HepG2 (cell line): Measurements from ENCODE around the gene CNOT8. TPM values are rescaled to one million over a fixed set of nuclear protein-coding genes. Genes with fewer than 3 reads are reported as not detected.
A peak's percentile ranks its signal among the peaks of the same experiment; 100 is the strongest.

ENCODE experiments used
- AHDC1 ChIP-seq: sonication (generic); formaldehyde crosslinking; IDR thresholded peaks from 2 replicates; pipeline ENCODE4 v1.5.1; 2020; ENCODE audit warnings: mild to moderate bottlenecking, missing genetic modification reagents, borderline replicate concordance
- ARID5B ChIP-seq: IDR thresholded peaks from 2 replicates; pipeline ENCODE4 v1.4.0; 2020; ENCODE audit warnings: mild to moderate bottlenecking, missing genetic modification reagents
- FOXK2 ChIP-seq: fragments of 450-650 bp; IDR thresholded peaks from 2 replicates; pipeline ENCODE4 v1.6.1; 2016
- GATA4 ChIP-seq: sonication (generic); IDR thresholded peaks from 2 replicates; pipeline ENCODE4 v1.6.1; 2016; ENCODE audit warnings: antibody characterized with exemption, low read depth, borderline replicate concordance
- HDAC1 ChIP-seq: sonication (generic); formaldehyde crosslinking; IDR thresholded peaks from 2 replicates; pipeline ENCODE4 v1.5.1; 2020; ENCODE audit warnings: mild to moderate bottlenecking, missing genetic modification reagents
- HOXA5 ChIP-seq: sonication (generic); formaldehyde crosslinking; IDR thresholded peaks from 2 replicates; pipeline ENCODE4 v1.4.0; 2020; ENCODE audit warnings: missing genetic modification reagents
- IKZF5 ChIP-seq: IDR thresholded peaks from 2 replicates; pipeline ENCODE4 v1.6.1; 2018; ENCODE audit warnings: missing genetic modification reagents, mild to moderate bottlenecking, missing compliant biosample characterization
- NFKB2 ChIP-seq: sonication (generic); formaldehyde crosslinking; IDR thresholded peaks from 2 replicates; pipeline ENCODE4 v1.4.0; 2020; ENCODE audit warnings: missing genetic modification reagents, borderline replicate concordance
- PATZ1 ChIP-seq: sonication (generic); formaldehyde crosslinking; IDR thresholded peaks from 2 replicates; pipeline ENCODE4 v1.4.0; 2020; ENCODE audit warnings: missing genetic modification reagents
- RCOR2 ChIP-seq: IDR thresholded peaks from 2 replicates; pipeline ENCODE4 v1.6.1; 2016; ENCODE audit warnings: missing biosample characterization, missing genetic modification reagents
- SETDB1 ChIP-seq: sonication (generic); formaldehyde crosslinking; IDR thresholded peaks from 2 replicates; pipeline ENCODE4 v1.5.1; 2020; ENCODE audit warnings: missing genetic modification reagents, mild to moderate bottlenecking, borderline replicate concordance
- SOX13 ChIP-seq, 3 experiments: fragments of 450-650 bp in 1 of 3; sonication (generic) in 1 of 3; formaldehyde crosslinking in 1 of 3; IDR thresholded peaks in 2 of 3; conservative IDR thresholded peaks in 1 of 3; 2 replicates each; pipeline versions ENCODE4 v1.5.0 to v1.6.1; 2016 to 2020; ENCODE audit warnings: antibody characterized with exemption in 1 of 3, mild to moderate bottlenecking in 1 of 3, missing compliant biosample characterization in 1 of 3, missing genetic modification reagents in 1 of 3, moderate library complexity in 1 of 3
- TBX2 ChIP-seq: sonication (generic); formaldehyde crosslinking; IDR thresholded peaks from 2 replicates; pipeline ENCODE4 v1.5.0; 2020; ENCODE audit warnings: missing genetic modification reagents, mild to moderate bottlenecking, borderline replicate concordance
- ZNF12 ChIP-seq: sonication (generic); formaldehyde crosslinking; IDR thresholded peaks from 2 replicates; pipeline ENCODE4 v1.5.0; 2020; ENCODE audit warnings: missing genetic modification reagents
- ZNF614 ChIP-seq: IDR thresholded peaks from 2 replicates; pipeline ENCODE4 v1.6.1; 2018; ENCODE audit warnings: missing biosample characterization, missing genetic modification reagents, inconsistent platforms, borderline replicate concordance
- ZNF644 ChIP-seq: IDR thresholded peaks from 2 replicates; pipeline ENCODE4 v1.6.1; 2016; ENCODE audit warnings: low read depth
- ZNF841 ChIP-seq: sonication (generic); formaldehyde crosslinking; IDR thresholded peaks from 2 replicates; pipeline ENCODE4 v1.8.1; 2023; ENCODE audit warnings: missing genetic modification reagents, borderline replicate concordance
- polyA plus RNA-seq, 8 experiments: library from polyadenylated mRNA; depleted of rRNA in 3 of 8; stranded (reverse) in 7 of 8; unstranded in 1 of 8; fragments of >200 nt; fragmentation: Illumina TruSeq in 4 of 8; extraction: Trizol in 4 of 8; gene quantifications; 2 replicates each; pipeline versions ENCODE4 v1.2.1 to v1.2.3, GENCODE V29; 2011 to 2016; ENCODE audit warnings: low read depth in 4 of 8, missing spikeins in 1 of 8, mixed read lengths in 1 of 8; ENCODE audit not compliant: insufficient read depth in 1 of 8
- total RNA-seq, 5 experiments: library from RNA; depleted of rRNA; stranded (reverse); fragments of >200 nt; fragmentation: Illumina TruSeq; extraction: Trizol; gene quantifications; 2 replicates each; pipeline ENCODE4 v1.2.3, GENCODE V29; 2016; ENCODE audit warnings: low read depth in 1 of 5

Gene CNOT8
- total and polyA plus RNA-seq, 2 of the 13 experiments (the other 11 are each of a cell fraction or from before 2014, with no cell fraction given): 37.1 to 74.9 TPM

GRCh38 chr5:154844809-154845208 is 13.6 kb upstream of the CNOT8 start (continued):
- TF ChIP-seq AHDC1 (CRISPR knock-in tag) (0 out of 2 replicates have a peak, but pooled peaks have one; percentile 31), HDAC1 (CRISPR knock-in tag) (0 out of 2 replicates have a peak, but pooled peaks have one; percentile 24), GATA4 (peak; percentile 52; the same call in 1 of the 2 replicates), RCOR2 (CRISPR knock-in tag) (no peak), ZNF841 (CRISPR knock-in tag) (no peak), HOXA5 (CRISPR knock-in tag) (no peak), ZNF12 (peak; percentile 24; the same call in 1 of the 2 replicates), ARID5B (CRISPR knock-in tag) (peak; percentile 67), FOXK2 (no peak), ZNF644 (CRISPR knock-in tag) (0 out of 2 replicates have a peak, but pooled peaks have one; percentile 19), IKZF5 (CRISPR knock-in tag) (0 out of 2 replicates have a peak, but pooled peaks have one; percentile 40), TBX2 (0 out of 2 replicates have a peak, but pooled peaks have one; percentile 54), ZNF614 (CRISPR knock-in tag) (0 out of 2 replicates have a peak, but pooled peaks have one; percentile 29), SETDB1 (CRISPR knock-in tag) (no peak), NFKB2 (CRISPR knock-in tag) (no peak), PATZ1 (CRISPR knock-in tag) (0 out of 2 replicates have a peak, but pooled peaks have one; percentile 12), SOX13 (IDR thresholded peaks at IDR 0.05) (no peak), SOX13 (CRISPR knock-in tag; conservative IDR thresholded peaks at IDR 0.05 in 1 of 2, IDR thresholded peaks at IDR 0.05 in 1 of 2) (peak in 1 of 2 experiments; percentile 86; a peak in 2 of 4 replicates)
